ENCODE measurements around the gene PGR. TPM values are rescaled to one million over a fixed set of nuclear protein-coding genes. Genes with fewer than 3 reads are reported as not detected.

PGR gene
- total RNA-seq, 2 donors from 2014 or later = not detected

GRCh38 chr11:101053492-101053891, 76.1 kb downstream of the PGR start:
- no peaks in the 10 kb centered on the region for H3K4me1 Mint-ChIP-seq

GRCh38 chr11:101051677-101052076, 77.9 kb downstream of the PGR start:
- no peak for DNase-seq
- Mint-ChIP-seq H3K9me3 (no peaks in the 10 kb centered on the region), H3K36me3 (ENCODE audit: low read depth) (no peaks in the 10 kb centered on the region), H3K27me3 (ENCODE audit: insufficient read depth) (no peaks in the 10 kb centered on the region), H3K4me3 (no peak overlapping the region), H3K4me1 (no peaks in the 10 kb centered on the region), H3K27ac (no peak overlapping the region)
- TF ChIP-seq CTCF (conservative IDR thresholded peaks at IDR 0.05) = no peak
- no peaks in the 10 kb centered on the region for H3K27me3 ChIP-seq (ENCODE audit: control insufficient read depth, insufficient read depth, low read length, poor library complexity, severe bottlenecking)
- no peak overlapping the region for H3K4me3 ChIP-seq (ENCODE audit: low read length)
- no peaks in the 10 kb centered on the region for H3K9me3 ChIP-seq (ENCODE audit: control insufficient read depth, low read length)
- 65% methylated on average over 2 of the region's 2 CpGs; no CpG with 5 or more reads in 1 of the 2 experiments for WGBS, 2 experiments (ENCODE audit: insufficient coverage in 1 of 2, insufficient read length in 1 of 2)
- H3K27ac ChIP-seq (ENCODE audit: low read depth, low read length) = no peak overlapping the region
- no peaks in the 10 kb centered on the region for H3K4me1 ChIP-seq (ENCODE audit: control insufficient read depth, insufficient read depth, low read length)
- H3K36me3 ChIP-seq (ENCODE audit: control insufficient read depth, insufficient read depth, low read length) = no peaks in the 10 kb centered on the region
- no peak overlapping the region for H3K9ac ChIP-seq (ENCODE audit: extremely low read depth, low read length, poor library complexity, severe bottlenecking)

More at GRCh38 chr11:101053492-101053891, 76.1 kb downstream of the PGR start:
- Mint-ChIP-seq H3K4me3 (no peak overlapping the region), H3K27me3 (ENCODE audit: insufficient read depth) (no peaks in the 10 kb centered on the region), H3K27ac (no peak overlapping the region), H3K36me3 (ENCODE audit: low read depth) (no peaks in the 10 kb centered on the region), H3K9me3 (no peaks in the 10 kb centered on the region)
- TF ChIP-seq CTCF (conservative IDR thresholded peaks at IDR 0.05) = no peak
- no peak for DNase-seq
- H3K36me3 ChIP-seq (ENCODE audit: control insufficient read depth, insufficient read depth, low read length) = no peaks in the 10 kb centered on the region
- H3K9me3 ChIP-seq (ENCODE audit: control insufficient read depth, low read length) = no peaks in the 10 kb centered on the region
- no peak overlapping the region for H3K27ac ChIP-seq (ENCODE audit: low read depth, low read length)
- no peaks in the 10 kb centered on the region for H3K27me3 ChIP-seq (ENCODE audit: control insufficient read depth, insufficient read depth, low read length, poor library complexity, severe bottlenecking)
- no peak overlapping the region for H3K4me3 ChIP-seq (ENCODE audit: low read length)
- no peaks in the 10 kb centered on the region for H3K4me1 ChIP-seq (ENCODE audit: control insufficient read depth, insufficient read depth, low read length)
- no peak overlapping the region for H3K9ac ChIP-seq (ENCODE audit: extremely low read depth, low read length, poor library complexity, severe bottlenecking)
- WGBS, 2 experiments (ENCODE audit: insufficient coverage in 1 of 2, insufficient read length in 1 of 2) = 86% methylated on average over 1 of the region's 1 CpG; no CpG with 5 or more reads in 1 of the 2 experiments

- H3K27ac Mint-ChIP-seq = no peak overlapping the region
These were observed 79.8 kb downstream of the PGR start for GRCh38 chr11:101049813-101050212.

More at GRCh38 chr11:101049813-101050212, 79.8 kb downstream of the PGR start:
- Histone ChIP-seq H3K9ac (ENCODE audit: extremely low read depth, low read length, poor library complexity, severe bottlenecking) (no peak overlapping the region), H3K4me1 (ENCODE audit: control insufficient read depth, insufficient read depth, low read length) (no peaks in the 10 kb centered on the region), H3K9me3 (ENCODE audit: control insufficient read depth, low read length) (no peaks in the 10 kb centered on the region), H3K36me3 (ENCODE audit: control insufficient read depth, insufficient read depth, low read length) (no peaks in the 10 kb centered on the region), H3K27ac (ENCODE audit: low read depth, low read length) (no peak overlapping the region), H3K27me3 (ENCODE audit: control insufficient read depth, insufficient read depth, low read length, poor library complexity, severe bottlenecking) (no peaks in the 10 kb centered on the region), H3K4me3 (ENCODE audit: low read length) (no peak overlapping the region)
- no peak for TF ChIP-seq CTCF (conservative IDR thresholded peaks at IDR 0.05)
- H3K4me3 Mint-ChIP-seq = no peak overlapping the region
- H3K9me3 Mint-ChIP-seq = no peaks in the 10 kb centered on the region
- H3K4me1 Mint-ChIP-seq = no peaks in the 10 kb centered on the region
- WGBS, 2 experiments (ENCODE audit: insufficient coverage in 1 of 2, insufficient read length in 1 of 2) = no CpG with 5 or more reads among the region's 2 CpGs
- no peak for DNase-seq
- H3K36me3 Mint-ChIP-seq (ENCODE audit: low read depth) = no peaks in the 10 kb centered on the region
- no peaks in the 10 kb centered on the region for H3K27me3 Mint-ChIP-seq (ENCODE audit: insufficient read depth)
